Activated T-cell treated with anti-CD3 and anti-CD28 coated beads for 24 hours (primary cell): ENCODE results near the gene SYT5.
"Not testable (repeated sequence)": the region's sequence is repeated elsewhere in the genome, so short reads cannot be mapped to it uniquely, and the experiment has no call there.

Experiments used
- DNase-seq: peaks from one replicate; pipeline ENCODE4 v3.0.0-alpha.2; 2020; ENCODE audit warnings: low read depth

SYT5 gene

GRCh38 chr19:55206664-55207500 is 26.8 kb upstream of the SYT5 start:
- DNase-seq, result peak; percentile 32

DNA sequence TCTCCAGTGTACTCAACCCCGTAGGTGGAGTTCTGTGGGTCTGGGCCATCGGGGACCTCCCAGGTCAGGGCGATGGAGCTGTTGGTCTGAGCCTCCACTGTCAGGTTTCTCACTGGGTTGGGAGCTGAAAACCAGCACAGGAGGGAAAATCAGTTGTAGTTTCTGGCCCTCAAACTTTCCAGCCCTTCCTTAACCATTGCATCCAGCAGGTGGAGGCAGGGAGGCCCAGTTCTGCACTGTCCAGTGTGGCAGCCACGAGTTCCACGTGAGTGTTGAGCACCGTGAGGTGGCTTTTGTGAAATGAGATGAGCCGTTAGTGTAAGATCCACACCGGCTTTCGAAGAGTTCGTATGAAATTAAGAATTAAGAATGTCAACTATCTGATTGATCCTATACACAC is 22.1 kb upstream of the SYT5 start:
- DNase-seq, result not testable (repeated sequence)

GRCh38 chr19:55199620-55200204 is 19.6 kb upstream of the SYT5 start:
- no peak for DNase-seq

- no peak for DNase-seq
These were observed 18.6 kb upstream of the SYT5 start for GRCh38 chr19:55198651-55199050.

DNA sequence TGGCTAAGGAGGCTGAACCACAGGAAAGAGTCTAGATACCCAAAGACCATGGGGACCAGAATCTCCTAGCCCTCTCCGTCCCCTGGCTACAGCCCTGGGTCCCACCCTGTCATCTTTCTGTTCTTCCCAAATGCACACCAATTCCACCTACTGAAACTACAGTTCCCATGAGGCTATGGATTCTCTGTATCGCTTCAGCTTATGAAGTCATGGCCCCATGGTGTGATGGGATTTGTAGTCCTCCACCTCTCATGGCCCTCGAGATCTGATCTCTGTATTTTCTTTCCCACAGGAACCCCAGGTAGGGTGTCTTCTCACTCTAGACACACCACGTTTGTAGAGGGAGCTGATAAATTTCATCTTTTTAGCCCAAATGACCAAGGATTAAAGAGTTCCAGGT is 17.4 kb upstream of the SYT5 start:
- DNase-seq, result no peak

DNA sequence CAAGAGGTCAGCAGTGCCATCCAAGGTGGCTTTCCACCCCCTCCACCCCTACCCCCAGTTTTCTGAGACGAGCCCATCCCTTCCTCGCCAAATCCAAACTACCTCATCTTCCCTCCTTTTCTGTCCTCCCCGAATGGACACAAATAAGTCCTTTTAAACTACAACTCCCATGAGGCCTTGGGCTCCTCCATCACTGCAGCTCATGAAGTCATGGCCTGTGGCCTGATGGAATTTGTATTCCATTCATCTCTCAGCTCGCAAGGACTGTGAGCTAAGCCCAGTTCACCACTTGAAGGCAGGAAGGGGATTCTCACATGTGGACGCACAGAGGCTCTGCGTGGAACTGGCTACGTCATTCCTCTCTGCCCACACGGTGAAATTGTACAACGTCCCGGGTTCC is 16.7 kb upstream of the SYT5 start:
- DNase-seq, result no peak

GRCh38 chr19:55193481-55193880 is 13.4 kb upstream of the SYT5 start:
- DNase-seq, result no peak

GRCh38 chr19:55189403-55189835 is 9.3 kb upstream of the SYT5 start:
- DNase-seq, result no peak

- no peak for DNase-seq
These were observed 8.5 kb upstream of the SYT5 start for GRCh38 chr19:55188625-55189024.

- no peak for DNase-seq
These were observed 6.0 kb upstream of the SYT5 start for GRCh38 chr19:55186080-55186479.

- no peak for DNase-seq
These were observed 1.7 kb upstream of the SYT5 start for GRCh38 chr19:55181740-55182139.

DNA sequence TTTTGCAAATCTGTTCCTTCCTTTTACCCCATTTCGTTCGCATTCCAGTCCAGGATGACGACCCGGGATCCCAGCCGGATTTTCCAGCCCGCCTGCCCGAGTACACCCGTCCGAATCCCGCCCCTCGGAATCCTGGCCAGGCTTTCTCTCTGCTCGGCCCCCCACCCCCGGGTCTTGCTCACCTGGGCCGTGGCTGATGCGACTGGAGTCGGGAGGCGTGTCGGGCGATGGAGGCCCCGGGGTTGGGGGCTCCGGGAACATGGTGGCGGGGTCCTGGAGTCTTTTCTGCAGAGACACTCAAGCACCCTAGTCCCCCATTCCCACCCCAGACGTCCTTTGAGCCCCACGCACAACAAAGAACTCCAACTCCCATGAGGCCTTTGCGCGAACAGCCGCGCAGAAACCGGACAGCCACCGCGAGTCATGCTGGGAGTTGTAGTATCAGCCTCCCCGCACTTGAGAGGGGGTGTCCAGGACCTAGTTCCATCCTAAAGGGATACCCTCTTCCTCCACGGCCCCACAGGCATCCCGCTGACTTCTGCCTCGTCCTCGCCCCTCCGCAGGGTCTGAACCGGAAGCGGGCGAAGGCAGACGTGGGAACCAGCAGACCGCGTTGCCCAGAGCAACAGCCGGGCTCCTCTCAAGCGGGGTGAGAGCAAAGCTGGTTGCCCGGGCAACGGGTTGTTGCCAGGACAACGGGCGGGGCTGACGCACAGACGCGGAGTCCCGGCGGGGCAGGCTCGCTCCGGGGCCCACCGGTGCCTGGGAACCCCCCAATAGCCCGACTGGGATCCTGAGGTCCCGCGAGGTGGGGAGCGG is 1.1 kb downstream of the SYT5 start:
- peak; percentile 85 for DNase-seq

GRCh38 chr19:55176076-55176475 is 4.0 kb downstream of the SYT5 start:
- no peak for DNase-seq

- DNase-seq, result no peak
These were observed 4.8 kb downstream of the SYT5 start for GRCh38 chr19:55175117-55175867.

DNA sequence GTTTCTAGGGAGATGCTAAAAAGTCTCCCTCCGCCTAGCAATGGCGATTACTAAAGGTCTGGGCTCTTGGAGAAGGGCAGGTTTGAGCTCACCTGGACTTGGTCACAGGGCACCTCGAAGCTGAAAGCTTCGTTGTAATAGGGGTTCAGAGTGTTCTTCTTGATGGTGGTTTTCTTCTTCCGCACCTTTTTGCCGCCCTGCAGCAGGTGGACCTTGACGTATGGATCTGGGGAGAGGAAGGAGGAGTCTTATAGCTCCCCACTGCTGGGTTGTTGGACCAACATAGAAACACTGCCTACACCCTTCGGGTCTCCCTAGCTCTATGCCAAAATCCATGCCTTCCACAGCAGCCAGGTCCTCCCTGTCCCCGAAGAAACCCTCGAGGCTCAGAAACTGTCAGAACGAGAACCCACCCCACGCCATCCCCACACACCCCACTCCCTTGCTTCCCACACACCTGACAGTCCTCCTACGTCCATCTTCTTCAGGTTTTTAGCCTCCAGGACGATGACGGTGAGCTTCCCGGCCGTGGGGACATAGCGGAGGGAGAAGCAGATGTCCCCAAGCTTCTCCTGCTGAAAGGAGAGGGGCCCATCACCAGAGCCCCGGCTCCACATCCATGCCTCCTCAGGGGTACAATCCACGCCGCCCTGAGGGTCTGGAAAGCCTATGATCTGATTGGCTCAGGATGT is 5.5 kb downstream of the SYT5 start:
- DNase-seq, result no peak

GRCh38 chr19:55173714-55174409 is 6.2 kb downstream of the SYT5 start:
- peak; percentile 39 for DNase-seq

DNA sequence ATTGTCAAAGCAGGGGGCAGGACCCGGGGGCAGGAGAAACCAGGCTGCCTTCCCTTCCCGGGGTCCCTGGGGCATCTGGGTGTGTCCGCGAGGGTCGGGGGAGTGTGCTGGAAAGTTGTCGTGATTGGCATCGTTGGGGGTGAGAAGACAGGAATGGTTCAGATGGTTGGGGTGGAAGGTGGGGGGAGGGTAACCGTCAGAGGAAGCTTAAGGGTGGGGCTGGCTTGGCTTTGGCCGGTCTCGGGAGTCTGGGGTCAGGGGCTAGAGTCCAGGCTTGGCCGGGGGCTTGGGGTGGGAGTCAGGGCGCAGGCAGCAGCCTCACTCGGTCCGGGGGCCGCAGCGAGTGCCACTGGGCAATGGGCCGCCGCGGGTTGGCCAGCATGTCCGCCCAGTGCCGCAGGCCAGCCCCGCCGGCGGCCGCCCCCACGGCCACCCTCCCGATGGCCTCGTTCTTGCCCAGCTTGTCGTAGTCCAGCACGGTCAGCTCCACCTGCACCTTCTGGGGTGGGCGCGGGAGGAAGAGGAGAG is 6.8 kb downstream of the SYT5 start:
- DNase-seq, result no peak

- no peak for DNase-seq
These were observed 7.3 kb downstream of the SYT5 start for GRCh38 chr19:55172741-55173140.

DNA sequence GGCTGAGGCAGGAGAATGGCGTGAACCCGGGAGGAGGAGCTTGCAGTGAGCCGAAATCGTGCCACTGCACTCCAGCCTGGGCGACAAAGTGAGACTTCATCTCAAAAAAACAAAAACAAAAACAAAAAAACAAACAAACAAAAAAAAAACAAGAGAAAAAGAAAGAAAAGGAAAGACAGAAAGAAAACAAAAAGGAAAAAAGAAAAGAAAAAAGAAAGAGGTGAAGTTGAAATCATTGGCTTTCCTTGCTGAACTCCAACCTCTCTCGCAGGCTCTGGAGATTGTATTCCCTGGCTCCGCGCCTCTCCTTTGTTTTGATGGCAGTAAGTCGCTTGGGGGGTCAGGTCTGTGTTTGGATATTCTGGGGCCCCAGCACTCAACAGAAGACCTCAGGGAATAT is 7.8 kb downstream of the SYT5 start:
- DNase-seq, result not testable (repeated sequence)

DNA sequence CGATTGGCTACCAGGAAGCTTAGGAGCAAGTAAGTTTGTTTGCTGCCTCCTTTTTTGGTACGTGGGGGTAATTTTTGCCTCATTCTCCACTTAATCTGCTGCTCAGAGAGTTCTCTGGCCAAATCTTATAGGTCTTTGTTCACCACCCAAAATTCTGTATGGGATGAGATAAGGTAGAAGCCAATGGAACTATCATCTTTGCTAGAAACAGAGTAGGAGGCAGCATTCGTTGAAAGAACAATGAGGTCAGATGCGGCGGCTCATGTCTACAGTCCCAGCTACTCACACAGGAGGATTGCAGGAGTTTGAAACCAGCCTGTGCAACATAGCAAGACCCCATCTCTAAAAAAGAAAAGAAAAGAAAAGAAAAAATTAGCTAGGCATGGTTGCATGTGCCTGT is 8.6 kb downstream of the SYT5 start:
- no peak for DNase-seq

- no peak for DNase-seq
These were observed 11.0 kb downstream of the SYT5 start for GRCh38 chr19:55169136-55169535.
